Heart left ventricle (tissue), 16 donors: ENCODE results near the gene BTBD8. TPM values are rescaled to one million over a fixed set of nuclear protein-coding genes. Genes with fewer than 3 reads are reported as not detected.

ENCODE experiments used
- ATAC-seq, 4 donors: fragments of 200-7000 bp; cut with Tn5 transposase; one replicate each; pipeline ENCODE4 v1.9.1; 2020 to 2022; ENCODE audit warnings: moderate library complexity in 4 of 4, mild to moderate bottlenecking in 3 of 4, moderate number of reproducible peaks in 1 of 4
- DNase-seq, 5 donors: peaks; one replicate each; pipeline ENCODE4 v3.0.0-alpha.2; 2020
- H3K27ac ChIP-seq, 12 donors: fragments of 200-600 bp; sonication (generic) in 4 of 12; one replicate each; pipeline versions ENCODE4 v1.5.0 to v1.8.0; 2016 to 2022; ENCODE audit warnings: mild to moderate bottlenecking in 2 of 12
- H3K27me3 ChIP-seq, 9 donors: fragments of 200-600 bp; sonication (generic) in 2 of 9; one replicate each; pipeline versions ENCODE4 v1.5.1 to v1.8.0; 2016 to 2022; ENCODE audit warnings: mild to moderate bottlenecking in 3 of 9
- H3K36me3 ChIP-seq, 9 donors: fragments of 200-600 bp; sonication (generic) in 2 of 9; one replicate each; pipeline versions ENCODE4 v1.5.0 to v1.8.0; 2018 to 2022; ENCODE audit warnings: mild to moderate bottlenecking in 2 of 9
- H3K4me1 ChIP-seq, 12 donors: fragments of 200-600 bp; sonication (generic) in 4 of 12; one replicate each; pipeline versions ENCODE4 v1.5.0 to v1.8.0; 2016 to 2022; ENCODE audit warnings: mild to moderate bottlenecking in 3 of 12
- H3K4me3 ChIP-seq, 12 donors: fragments of 200-600 bp; sonication (generic) in 4 of 12; one replicate each; pipeline versions ENCODE4 v1.5.0 to v1.8.0; 2017 to 2022; ENCODE audit warnings: mild to moderate bottlenecking in 9 of 12, moderate library complexity in 4 of 12
- H3K9me3 ChIP-seq, 12 donors: fragments of 200-600 bp; sonication (generic) in 4 of 12; one replicate each; pipeline versions ENCODE4 v1.5.0 to v1.8.0; 2016 to 2022; ENCODE audit warnings: mild to moderate bottlenecking in 1 of 12
- CTCF ChIP-seq, 12 donors: fragments of 200-600 bp; sonication (generic) in 4 of 12; IDR thresholded peaks; one replicate each; pipeline versions ENCODE4 v1.5.0 to v1.8.0; 2018 to 2022; ENCODE audit warnings: antibody characterized with exemption in 12 of 12, mild to moderate bottlenecking in 5 of 12
- POLR2A ChIP-seq, 2 donors: fragments of 450-650 bp; IDR thresholded peaks; one replicate each; pipeline ENCODE4 v1.6.1; 2017; ENCODE audit warnings: antibody characterized with exemption in 2 of 2, mild to moderate bottlenecking in 2 of 2, moderate library complexity in 2 of 2
- WGBS, 4 donors: extraction: QIAGEN DNeasy Blood & Tissue Kit in 2 of 4; methylation state at CpG; one replicate each; pipeline versions ENCODE4 v1.1.5 to v1.1.7; 2013 to 2018; 5-methylcytosine and 5-hydroxymethylcytosine counted together
- intact Hi-C, 10 donors: fragments of 100-400 bp; cut with DNase I; formaldehyde crosslinking; loops; one replicate each; pipeline versions ENCODE4 v1.11.1 to v1.14.2; 2022
- polyA plus RNA-seq, 2 donors: library from polyadenylated mRNA; stranded (reverse); fragments of 200-250 nt; gene quantifications; one replicate each; pipeline ENCODE4 v1.2.3, GENCODE V29; 2013
- total RNA-seq, 9 donors: library from RNA; depleted of rRNA in 2 of 9; stranded (reverse); fragments of >200 nt in 2 of 9; fragmentation: NEBNext Ultra II Directional in 3 of 9; extraction: Animal tissue kit (Norgen Biotek cat#: 25700) in 3 of 9; gene quantifications; one replicate each; pipeline versions ENCODE4 v1.1.0 to v1.2.4, GENCODE V29; 2016 to 2023
- donor health status: ischemic (EF 13 %, LVEDD 7.1; RV severe dilation, severe dysfunction).
- donor health status: healthy with polysubstance abuse.
- donor health status: DM: no; HTN: yes; CAD: no.
- donor health status: DM: no; HTN: no; CAD: no.
- donor health status: ischemic (EF 25% LVEDD 6.9; RV normal size, moderate dysfunction).
- donor health status: ischemic (EF 25% LVEDD 5.7; RV mildly dilated, moderate dysfunction).
- donor health status: healthy.
- donor health status: DM: yes; HTN: yes; CAD: no.
- donor health status: ischemic (EF 35%, LVEDD 5.7; RV mildly dilated, moderate dysfunction).
- donor health status: nonischemic (EF 11% LVEDD 7.7; RV severe dilation, severe dysfunction).
- donor health status: DM: yes; HTN: yes; CAD: no.
- donor health status: PGD.
- donor health status: ischemic (EF 29% LVEDD 5.4; RV normal size, mild dysfunction).
- donor health status: nonischemic (EF 23%, LVEDD 6.1; RV moderate dilation, normal function).

Gene BTBD8
- total and polyA plus RNA-seq, 11 donors = 0.67 to 7.7 (median 3.6) TPM

- no peak for ATAC-seq
- no peak overlapping the region for H3K27ac ChIP-seq
- H3K4me1 ChIP-seq = no peaks in the 10 kb centered on the region
- DNase-seq = no peak
- no peaks in the 10 kb centered on the region for H3K9me3 ChIP-seq
- no peak for TF ChIP-seq CTCF (IDR thresholded peaks at IDR 0.05)
- H3K36me3 ChIP-seq = no peaks in the 10 kb centered on the region
- 91 to 94% (median 92%) methylated on average over 2 of the region's 2 CpGs for WGBS, 4 donors
- no peaks in the 10 kb centered on the region for H3K27me3 ChIP-seq
- H3K4me3 ChIP-seq = no peak overlapping the region
- intact Hi-C loops = no loop called here
These were observed 34.2 kb upstream of the BTBD8 start for GRCh38 chr1:92045766-92046495.

- no peak overlapping the region for H3K4me3 ChIP-seq
- H3K9me3 ChIP-seq = no peaks in the 10 kb centered on the region
- ATAC-seq = no peak
- intact Hi-C loops = no loop called here
- TF ChIP-seq POLR2A (IDR thresholded peaks at IDR 0.05) (no peak), CTCF (IDR thresholded peaks at IDR 0.05) (no peak)
- no peaks in the 10 kb centered on the region for H3K27me3 ChIP-seq
- H3K27ac ChIP-seq = no peak overlapping the region
- DNase-seq = no peak
- no peaks in the 10 kb centered on the region for H3K4me1 ChIP-seq
- no peaks in the 10 kb centered on the region for H3K36me3 ChIP-seq
These were observed 28.2 kb upstream of the BTBD8 start for GRCh38 chr1:92051948-92052347.

- intact Hi-C loops = no loop called here
- Histone ChIP-seq H3K4me1 (no peaks in the 10 kb centered on the region), H3K9me3 (no peaks in the 10 kb centered on the region), H3K4me3 (no peak overlapping the region), H3K27me3 (no peaks in the 10 kb centered on the region), H3K27ac (no peak overlapping the region), H3K36me3 (no peaks in the 10 kb centered on the region)
- ATAC-seq = no peak
- WGBS, 4 donors = 86 to 95% (median 88%) methylated on average over 3 of the region's 3 CpGs
- no peak for DNase-seq
- TF ChIP-seq POLR2A (IDR thresholded peaks at IDR 0.05) (no peak), CTCF (IDR thresholded peaks at IDR 0.05) (no peak)
These were observed 15.1 kb upstream of the BTBD8 start for GRCh38 chr1:92065042-92065441.

- Histone ChIP-seq H3K36me3 (no peaks in the 10 kb centered on the region), H3K27me3 (no peaks in the 10 kb centered on the region), H3K9me3 (no peaks in the 10 kb centered on the region), H3K4me1 (no peaks in the 10 kb centered on the region), H3K27ac (no peak overlapping the region), H3K4me3 (no peak overlapping the region)
- intact Hi-C loops = no loop called here
- ATAC-seq = no peak
- no peak for TF ChIP-seq POLR2A (IDR thresholded peaks at IDR 0.05)
- TF ChIP-seq CTCF (IDR thresholded peaks at IDR 0.05) = no peak
- WGBS, 4 donors = 83 to 94% (median 87%) methylated on average over 8 of the region's 8 CpGs
- DNase-seq = no peak
These were observed 13.8 kb upstream of the BTBD8 start for GRCh38 chr1:92066321-92066720.
